ENCODE measurements around the gene FGF7.
A peak's percentile ranks its signal among the peaks of the same experiment; 100 is the strongest.
"Not testable (repeated sequence)": the region's sequence is repeated elsewhere in the genome, so short reads cannot be mapped to it uniquely, and the experiment has no call there.

FGF7 gene, protein sequence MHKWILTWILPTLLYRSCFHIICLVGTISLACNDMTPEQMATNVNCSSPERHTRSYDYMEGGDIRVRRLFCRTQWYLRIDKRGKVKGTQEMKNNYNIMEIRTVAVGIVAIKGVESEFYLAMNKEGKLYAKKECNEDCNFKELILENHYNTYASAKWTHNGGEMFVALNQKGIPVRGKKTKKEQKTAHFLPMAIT

DNA sequence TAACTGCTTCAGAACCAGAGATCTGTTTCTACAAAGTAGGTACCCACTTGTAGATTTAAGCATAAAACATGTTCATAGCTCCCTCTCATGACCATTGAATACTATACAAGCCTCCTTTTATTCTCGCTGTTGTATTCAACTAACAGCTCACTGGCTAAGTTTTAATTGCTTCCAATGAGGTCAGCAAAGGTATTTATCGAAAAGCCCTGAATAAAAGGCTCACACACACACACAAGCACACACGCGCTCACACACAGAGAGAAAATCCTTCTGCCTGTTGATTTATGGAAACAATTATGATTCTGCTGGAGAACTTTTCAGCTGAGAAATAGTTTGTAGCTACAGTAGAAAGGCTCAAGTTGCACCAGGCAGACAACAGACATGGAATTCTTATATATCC is at the start of gene FGF7:
Gene FGF7, plus strand, starts transcription at position 222 of the 400 bp plus-strand sequence. CDS start 1,056 bp downstream, outside the sequence.
- no peak for DNase-seq (ENCODE audit: low read depth, low spot score)
- Histone ChIP-seq H3K4me3 (peak within 1 kb of the TSS; percentile 43), H3K9ac (ENCODE audit: insufficient read length) (peak within 1 kb of the TSS; percentile 28), H3K9me3 (ENCODE audit: low read depth, low read length) (no peaks in the 10 kb centered on the region), H3K36me3 (ENCODE audit: insufficient read depth, low read length) (no peaks in the 10 kb centered on the region), H3K27ac (no peak within 1 kb of the TSS)
- TF ChIP-seq POLR2AphosphoS5 (IDR thresholded peaks at IDR 0.05; ENCODE audit: borderline replicate concordance, low read depth, low read length) = no peak
- TF ChIP-seq EZH2 (IDR thresholded peaks at IDR 0.05) = no peak
- no peak for TF ChIP-seq FOXP2 (optimal IDR thresholded peaks at IDR 0.05; ENCODE audit: control extremely low read depth, extremely low read length, insufficient read depth)

DNA sequence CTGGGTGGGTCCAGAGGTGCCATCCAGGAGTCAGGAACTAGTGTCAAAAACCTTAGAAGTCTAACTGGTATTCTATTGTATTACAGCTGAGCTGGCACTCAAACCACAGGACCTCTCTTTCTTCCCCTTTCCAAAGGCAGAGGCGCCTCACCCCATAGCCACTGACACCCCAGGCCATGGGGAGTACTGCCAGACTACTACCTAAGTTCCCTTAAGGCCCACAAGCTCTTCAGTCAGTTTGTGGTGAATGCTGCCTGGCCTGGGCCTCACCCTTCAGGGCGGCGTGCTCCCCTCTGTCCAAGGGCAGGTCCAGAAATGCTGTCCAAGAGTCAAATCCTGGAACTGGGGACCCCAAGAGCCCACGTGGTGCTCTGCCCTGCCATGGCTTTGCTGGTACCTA is 43.0 kb upstream of the FGF7 start:
- Histone ChIP-seq H3K4me3 (no peak overlapping the region), H3K9me3 (ENCODE audit: low read depth, low read length) (no peaks in the 10 kb centered on the region), H3K9ac (ENCODE audit: insufficient read length) (no peak overlapping the region), H3K36me3 (ENCODE audit: insufficient read depth, low read length) (no peaks in the 10 kb centered on the region), H3K27ac (no peak overlapping the region)
- no peak for DNase-seq (ENCODE audit: low read depth, low spot score)
- TF ChIP-seq POLR2AphosphoS5 (IDR thresholded peaks at IDR 0.05; ENCODE audit: borderline replicate concordance, low read depth, low read length) (no peak), EZH2 (IDR thresholded peaks at IDR 0.05) (no peak), FOXP2 (optimal IDR thresholded peaks at IDR 0.05; ENCODE audit: control extremely low read depth, extremely low read length, insufficient read depth) (no peak)

DNA sequence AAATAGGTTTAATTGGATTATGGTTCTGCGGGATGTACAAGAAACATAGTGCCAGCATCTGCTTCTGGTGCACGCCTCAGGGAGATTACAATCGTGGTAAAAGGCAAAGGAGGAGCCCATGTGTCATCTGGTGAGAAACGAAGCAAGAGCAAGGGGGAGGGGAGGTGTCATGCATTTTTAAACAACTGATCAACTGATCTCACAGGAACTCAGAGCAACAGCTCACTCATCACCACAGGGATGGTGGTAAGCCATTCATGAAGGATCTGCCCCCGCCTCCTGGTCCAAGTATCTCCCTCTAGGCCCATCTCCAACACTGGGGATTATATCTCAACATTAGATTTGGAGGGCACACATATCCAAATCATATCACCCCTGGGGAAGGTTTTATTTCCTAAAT is 42.1 kb upstream of the FGF7 start:
- H3K9me3 ChIP-seq (ENCODE audit: low read depth, low read length) = no peaks in the 10 kb centered on the region
- no peak for DNase-seq (ENCODE audit: low read depth, low spot score)

DNA sequence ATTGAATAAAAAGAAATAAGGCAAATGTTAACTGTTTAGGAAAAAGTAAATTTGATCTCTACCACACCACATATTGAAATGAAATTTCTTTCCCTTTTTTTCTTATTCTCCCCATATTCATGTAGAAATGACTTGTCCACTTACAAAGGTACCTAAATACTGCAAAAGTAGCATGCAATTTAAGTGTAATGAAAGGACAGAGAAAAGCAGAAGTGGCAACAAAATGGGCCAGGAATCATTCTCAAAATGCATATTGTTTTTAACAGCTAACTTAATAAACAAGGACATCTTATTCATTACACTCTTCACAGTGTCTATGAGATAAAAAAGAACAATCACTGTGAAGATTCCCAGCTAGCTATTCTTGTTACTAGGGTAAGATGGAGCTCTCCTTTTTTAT is 40.6 kb upstream of the FGF7 start:
- H3K27ac ChIP-seq = no peak overlapping the region
- TF ChIP-seq EZH2 (IDR thresholded peaks at IDR 0.05) (no peak), FOXP2 (optimal IDR thresholded peaks at IDR 0.05; ENCODE audit: control extremely low read depth, extremely low read length, insufficient read depth) (no peak), POLR2AphosphoS5 (IDR thresholded peaks at IDR 0.05; ENCODE audit: borderline replicate concordance, low read depth, low read length) (no peak)
- H3K9me3 ChIP-seq (ENCODE audit: low read depth, low read length) = no peaks in the 10 kb centered on the region
- H3K4me3 ChIP-seq = no peak overlapping the region
- no peak overlapping the region for H3K9ac ChIP-seq (ENCODE audit: insufficient read length)
- H3K36me3 ChIP-seq (ENCODE audit: insufficient read depth, low read length) = no peaks in the 10 kb centered on the region
- DNase-seq (ENCODE audit: low read depth, low spot score) = no peak

More for the DNA sequence above, 42.1 kb upstream of the FGF7 start:
- Histone ChIP-seq H3K4me3 (no peak overlapping the region), H3K36me3 (ENCODE audit: insufficient read depth, low read length) (no peaks in the 10 kb centered on the region), H3K9ac (ENCODE audit: insufficient read length) (no peak overlapping the region), H3K27ac (no peak overlapping the region)
- no peak for TF ChIP-seq FOXP2 (optimal IDR thresholded peaks at IDR 0.05; ENCODE audit: control extremely low read depth, extremely low read length, insufficient read depth)
- no peak for TF ChIP-seq POLR2AphosphoS5 (IDR thresholded peaks at IDR 0.05; ENCODE audit: borderline replicate concordance, low read depth, low read length)
- TF ChIP-seq EZH2 (IDR thresholded peaks at IDR 0.05) = no peak

DNA sequence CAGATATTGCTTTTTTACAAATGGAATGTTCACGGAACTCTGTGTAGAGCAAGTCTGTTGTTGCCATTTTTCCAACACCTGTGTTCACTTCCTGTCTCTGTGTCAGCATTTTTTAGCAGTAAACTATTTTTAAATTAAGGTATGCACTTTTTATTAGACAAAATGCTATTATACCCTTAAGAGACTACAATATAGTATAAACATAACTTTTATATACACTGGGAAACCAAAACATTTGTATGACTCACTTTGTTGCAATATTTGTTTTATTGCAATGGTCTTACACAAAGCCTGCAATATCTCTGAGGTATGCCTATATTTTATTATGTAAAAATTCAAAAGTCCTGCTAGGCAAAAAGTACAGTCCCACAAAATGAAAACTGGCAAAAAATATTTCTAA is 39.8 kb upstream of the FGF7 start:
- DNase-seq (ENCODE audit: low read depth, low spot score) = no peak
- no peak overlapping the region for H3K4me3 ChIP-seq
- no peak overlapping the region for H3K27ac ChIP-seq
- no peaks in the 10 kb centered on the region for H3K36me3 ChIP-seq (ENCODE audit: insufficient read depth, low read length)
- H3K9ac ChIP-seq (ENCODE audit: insufficient read length) = no peak overlapping the region
- H3K9me3 ChIP-seq (ENCODE audit: low read depth, low read length) = no peaks in the 10 kb centered on the region
- no peak for TF ChIP-seq EZH2 (IDR thresholded peaks at IDR 0.05)
- TF ChIP-seq POLR2AphosphoS5 (IDR thresholded peaks at IDR 0.05; ENCODE audit: borderline replicate concordance, low read depth, low read length) = no peak
- TF ChIP-seq FOXP2 (optimal IDR thresholded peaks at IDR 0.05; ENCODE audit: control extremely low read depth, extremely low read length, insufficient read depth) = no peak

DNA sequence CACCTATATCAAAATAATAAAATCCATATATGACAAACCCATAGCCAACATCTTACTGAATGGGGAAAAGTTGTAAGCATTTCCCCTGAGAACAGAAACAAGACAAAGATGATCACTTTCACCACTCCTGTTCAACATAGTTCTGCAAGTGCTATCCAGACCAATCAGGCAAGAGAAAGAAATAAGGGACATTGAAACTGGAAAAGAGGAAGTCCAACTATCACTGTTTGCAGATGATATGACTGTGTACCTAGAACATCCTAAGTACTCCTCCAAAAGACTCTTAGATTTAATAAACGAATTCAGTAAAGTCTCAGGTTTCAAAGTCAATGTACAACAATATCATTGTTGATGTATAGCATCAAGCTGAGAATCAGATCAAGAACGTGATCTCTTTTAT is 35.6 kb upstream of the FGF7 start:
- Histone ChIP-seq H3K36me3 (ENCODE audit: insufficient read depth, low read length) (no peaks in the 10 kb centered on the region), H3K9me3 (ENCODE audit: low read depth, low read length) (no peaks in the 10 kb centered on the region), H3K4me3 (no peak overlapping the region), H3K27ac (no peak overlapping the region), H3K9ac (ENCODE audit: insufficient read length) (no peak overlapping the region)
- TF ChIP-seq EZH2 (IDR thresholded peaks at IDR 0.05) (no peak), POLR2AphosphoS5 (IDR thresholded peaks at IDR 0.05; ENCODE audit: borderline replicate concordance, low read depth, low read length) (no peak), FOXP2 (optimal IDR thresholded peaks at IDR 0.05; ENCODE audit: control extremely low read depth, extremely low read length, insufficient read depth) (no peak)
- no peak for DNase-seq (ENCODE audit: low read depth, low spot score)

DNA sequence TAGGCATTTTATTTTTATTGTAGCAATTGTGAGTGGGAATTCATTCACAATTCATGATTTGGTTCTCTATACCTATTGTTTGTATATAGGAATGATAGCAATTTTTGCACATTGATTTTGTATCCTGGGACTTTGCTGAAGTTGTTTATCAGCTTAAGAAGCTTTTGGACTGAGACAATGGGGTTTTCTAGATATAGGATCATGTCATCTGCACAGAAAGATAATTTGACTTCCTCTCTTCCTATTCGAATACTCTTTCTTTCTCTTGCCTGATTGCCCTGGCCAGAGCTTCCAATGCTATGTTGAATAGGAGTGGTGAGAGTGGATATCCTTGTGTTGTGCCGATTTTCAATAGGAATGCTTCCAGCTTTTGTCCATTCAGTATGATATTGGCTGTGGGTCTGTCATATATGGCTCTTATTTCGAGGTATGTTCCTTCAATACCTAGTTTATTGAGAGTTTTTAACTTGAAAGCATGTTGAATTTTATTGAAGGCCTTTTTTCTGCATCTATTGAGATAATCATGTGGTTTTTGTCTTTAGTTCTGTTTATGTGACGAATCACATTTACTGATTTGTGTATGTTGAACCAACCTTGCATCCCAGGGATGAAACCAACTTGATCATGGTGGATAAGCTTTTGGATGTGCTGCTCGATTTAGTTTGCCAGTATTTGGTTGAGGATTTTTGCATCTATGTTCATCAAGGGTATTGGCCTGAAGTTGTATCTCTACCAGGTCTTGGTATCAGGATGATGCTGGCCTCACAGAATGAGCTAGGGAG is 20.3 kb upstream of the FGF7 start:
- not testable (repeated sequence) for DNase-seq (ENCODE audit: low read depth, low spot score); H3K36me3 ChIP-seq (ENCODE audit: insufficient read depth, low read length); H3K4me3 ChIP-seq; H3K9ac ChIP-seq (ENCODE audit: insufficient read length); H3K27ac ChIP-seq; H3K9me3 ChIP-seq (ENCODE audit: low read depth, low read length)

DNA sequence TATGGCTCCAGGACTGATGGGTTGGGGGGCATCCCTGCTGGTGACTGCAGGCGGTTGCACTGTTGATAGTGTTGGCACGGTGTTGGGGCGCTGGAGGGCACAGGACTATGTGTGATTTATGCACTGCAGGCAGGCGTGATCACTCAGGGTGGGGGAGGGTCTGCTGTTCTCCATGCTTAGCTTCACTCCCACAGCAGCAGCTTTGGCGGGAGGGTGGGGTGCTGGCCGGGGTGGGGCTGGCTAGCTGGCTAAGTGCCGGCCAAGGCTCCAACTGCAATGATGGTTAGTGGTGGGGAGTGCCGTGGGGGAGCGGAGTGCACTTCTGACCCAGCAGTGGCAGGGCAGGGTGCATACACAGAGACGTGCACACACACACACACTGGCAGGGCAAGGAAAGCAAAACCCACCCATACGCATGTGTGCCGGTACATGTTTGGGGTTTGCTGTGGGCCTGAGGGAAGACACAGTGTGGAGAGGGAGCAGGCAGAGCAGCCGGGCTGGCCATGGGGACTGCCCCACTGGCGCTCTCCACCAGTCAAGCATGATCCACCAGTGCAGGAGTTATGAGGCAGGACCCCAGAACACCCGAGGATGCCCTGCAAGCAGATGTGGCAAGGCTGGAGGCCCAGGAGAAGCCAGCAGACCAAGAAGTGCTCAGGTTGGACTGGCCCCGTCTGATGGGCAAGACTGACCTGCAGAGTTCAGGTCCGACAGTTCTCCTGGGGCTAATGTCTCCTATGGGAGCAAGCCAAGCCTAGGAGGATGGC is 16.5 kb upstream of the FGF7 start:
- no peak overlapping the region for H3K4me3 ChIP-seq
- no peaks in the 10 kb centered on the region for H3K36me3 ChIP-seq (ENCODE audit: insufficient read depth, low read length)
- no peak overlapping the region for H3K9ac ChIP-seq (ENCODE audit: insufficient read length)
- H3K27ac ChIP-seq = no peak overlapping the region
- TF ChIP-seq POLR2AphosphoS5 (IDR thresholded peaks at IDR 0.05; ENCODE audit: borderline replicate concordance, low read depth, low read length) = no peak
- DNase-seq (ENCODE audit: low read depth, low spot score) = no peak
- H3K9me3 ChIP-seq (ENCODE audit: low read depth, low read length) = no peaks in the 10 kb centered on the region
